PFSK-1 (cell line): ENCODE measurements around the gene PNLIPRP1.

Experiments
- FOXP2 ChIP-seq: optimal IDR thresholded peaks from 2 replicates; pipeline ENCODE3; 2011; ENCODE audit warnings: borderline replicate concordance, control low read depth, inconsistent platforms; ENCODE audit not compliant: insufficient read depth; ENCODE audit errors: extremely low read length, extremely low read depth
- POLR2AphosphoS5 ChIP-seq: IDR thresholded peaks from 2 replicates; pipeline ENCODE4 v1.6.1; 2012; ENCODE audit warnings: low read depth, mild to moderate bottlenecking, control low read depth, low read length, moderate library complexity
- SIN3A ChIP-seq: IDR thresholded peaks from 2 replicates; pipeline ENCODE4 v1.6.1; 2012; ENCODE audit warnings: mild to moderate bottlenecking, low read length, moderate library complexity, borderline replicate concordance; ENCODE audit not compliant: insufficient read depth
- TAF1 ChIP-seq: IDR thresholded peaks from 2 replicates; pipeline ENCODE4 v1.6.1; 2012; ENCODE audit warnings: low read length, control low read depth, borderline replicate concordance; ENCODE audit not compliant: insufficient read depth
- TF ChIP-seq, protein P1 (sequence below), 2 experiments: IDR thresholded peaks; 2 replicates each; pipeline versions ENCODE4 v1.6.1 to v1.8.0; 2011 to 2012; ENCODE audit warnings: low read depth in 2 of 2, low read length in 2 of 2, control low read depth in 1 of 2, inconsistent platforms in 1 of 2, mild to moderate bottlenecking in 1 of 2, moderate library complexity in 1 of 2; ENCODE audit not compliant: insufficient read depth in 1 of 2

DNA sequence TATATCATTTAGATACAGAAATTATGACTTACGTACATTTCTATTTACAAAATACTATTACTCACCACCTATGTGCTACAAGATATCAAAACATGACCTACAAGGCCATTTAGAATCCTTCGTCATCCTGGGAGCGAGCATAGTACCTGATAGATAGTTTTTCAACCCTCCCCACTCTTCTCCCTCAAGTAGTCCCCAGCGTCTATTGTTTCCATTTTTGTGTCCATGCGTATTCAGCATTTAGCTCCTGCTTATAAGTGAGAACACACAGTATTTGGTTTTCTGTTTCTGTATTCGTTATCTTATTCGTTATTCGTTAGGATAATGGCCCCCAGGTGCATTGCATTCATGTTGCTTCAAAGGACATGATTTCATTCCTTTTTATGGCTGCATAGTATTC, 58.1 kb downstream of the PNLIPRP1 start:
- TF ChIP-seq, protein P1, sequence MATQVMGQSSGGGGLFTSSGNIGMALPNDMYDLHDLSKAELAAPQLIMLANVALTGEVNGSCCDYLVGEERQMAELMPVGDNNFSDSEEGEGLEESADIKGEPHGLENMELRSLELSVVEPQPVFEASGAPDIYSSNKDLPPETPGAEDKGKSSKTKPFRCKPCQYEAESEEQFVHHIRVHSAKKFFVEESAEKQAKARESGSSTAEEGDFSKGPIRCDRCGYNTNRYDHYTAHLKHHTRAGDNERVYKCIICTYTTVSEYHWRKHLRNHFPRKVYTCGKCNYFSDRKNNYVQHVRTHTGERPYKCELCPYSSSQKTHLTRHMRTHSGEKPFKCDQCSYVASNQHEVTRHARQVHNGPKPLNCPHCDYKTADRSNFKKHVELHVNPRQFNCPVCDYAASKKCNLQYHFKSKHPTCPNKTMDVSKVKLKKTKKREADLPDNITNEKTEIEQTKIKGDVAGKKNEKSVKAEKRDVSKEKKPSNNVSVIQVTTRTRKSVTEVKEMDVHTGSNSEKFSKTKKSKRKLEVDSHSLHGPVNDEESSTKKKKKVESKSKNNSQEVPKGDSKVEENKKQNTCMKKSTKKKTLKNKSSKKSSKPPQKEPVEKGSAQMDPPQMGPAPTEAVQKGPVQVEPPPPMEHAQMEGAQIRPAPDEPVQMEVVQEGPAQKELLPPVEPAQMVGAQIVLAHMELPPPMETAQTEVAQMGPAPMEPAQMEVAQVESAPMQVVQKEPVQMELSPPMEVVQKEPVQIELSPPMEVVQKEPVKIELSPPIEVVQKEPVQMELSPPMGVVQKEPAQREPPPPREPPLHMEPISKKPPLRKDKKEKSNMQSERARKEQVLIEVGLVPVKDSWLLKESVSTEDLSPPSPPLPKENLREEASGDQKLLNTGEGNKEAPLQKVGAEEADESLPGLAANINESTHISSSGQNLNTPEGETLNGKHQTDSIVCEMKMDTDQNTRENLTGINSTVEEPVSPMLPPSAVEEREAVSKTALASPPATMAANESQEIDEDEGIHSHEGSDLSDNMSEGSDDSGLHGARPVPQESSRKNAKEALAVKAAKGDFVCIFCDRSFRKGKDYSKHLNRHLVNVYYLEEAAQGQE (IDR thresholded peaks at IDR 0.05; ENCODE audit: insufficient read depth in 1 of 2, low read depth in 2 of 2, low read length in 2 of 2): no peak
- no peak for TF ChIP-seq POLR2AphosphoS5
- TF ChIP-seq SIN3A: no peak
- TF ChIP-seq TAF1: no peak
- no peak for TF ChIP-seq FOXP2
